DLD1 (cell line): Measurements from ENCODE around the gene TMEM132C.
"Not testable (repeated sequence)": the region's sequence is repeated elsewhere in the genome, so short reads cannot be mapped to it uniquely, and the experiment has no call there.

ENCODE experiments used
- in situ Hi-C: cut with HindIII; loops from 2 replicates; pipeline ENCODE4 v1.10.0; 2017; ENCODE audit warnings: low sequenced_read_pairs

Gene TMEM132C

DNA sequence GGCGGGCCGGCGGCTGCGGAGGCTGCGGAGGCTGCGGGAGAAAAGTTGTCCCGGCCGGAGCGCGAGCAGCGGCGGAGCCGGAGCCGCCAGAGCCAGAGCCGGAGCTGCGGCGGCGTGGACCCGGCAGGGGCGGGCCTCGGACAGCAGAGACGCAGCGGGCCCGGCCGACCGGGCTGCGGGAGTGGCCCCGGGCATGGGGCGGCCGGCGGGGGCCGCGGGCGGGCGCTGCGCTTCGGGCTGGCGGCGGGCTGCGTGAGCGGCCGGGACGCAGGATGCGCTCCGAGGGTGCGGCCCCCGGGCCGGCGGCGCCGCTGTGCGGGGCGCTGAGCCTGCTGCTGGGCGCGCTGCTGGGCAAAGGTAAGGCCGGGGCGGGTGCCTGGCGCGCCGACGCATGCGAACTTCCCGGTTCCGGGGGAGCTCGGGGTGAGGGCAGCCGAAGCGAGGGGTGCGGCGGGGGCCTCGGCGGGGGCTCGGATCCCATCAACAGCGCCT lies at the start of gene TMEM132C:
Gene TMEM132C, plus strand, starts transcription at position 40 of the 492 bp plus-strand sequence. Its CDS starts 233 bp downstream, at position 273.
- in situ Hi-C loops = no loop called here

DNA sequence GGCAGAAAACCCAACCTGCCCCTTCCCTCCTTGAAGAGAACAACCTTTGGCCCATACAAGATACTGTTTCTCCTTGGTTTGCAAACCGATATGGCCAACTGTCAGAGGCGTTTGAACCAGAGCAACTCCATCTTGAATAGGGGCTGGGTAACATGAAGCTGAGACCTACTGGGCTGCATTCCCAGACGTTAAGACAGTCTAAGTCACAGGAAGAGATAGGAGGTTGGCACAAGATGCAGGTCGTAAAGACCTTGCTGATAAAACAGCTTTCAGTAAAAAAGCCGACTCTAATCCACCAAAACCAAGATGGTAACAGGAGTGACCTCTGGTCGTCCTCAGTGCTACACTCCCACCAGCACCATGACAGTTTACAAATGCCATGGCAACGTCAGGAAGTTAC lies 42.7 kb upstream of the TMEM132C start:
- in situ Hi-C loops = no loop called here

DNA sequence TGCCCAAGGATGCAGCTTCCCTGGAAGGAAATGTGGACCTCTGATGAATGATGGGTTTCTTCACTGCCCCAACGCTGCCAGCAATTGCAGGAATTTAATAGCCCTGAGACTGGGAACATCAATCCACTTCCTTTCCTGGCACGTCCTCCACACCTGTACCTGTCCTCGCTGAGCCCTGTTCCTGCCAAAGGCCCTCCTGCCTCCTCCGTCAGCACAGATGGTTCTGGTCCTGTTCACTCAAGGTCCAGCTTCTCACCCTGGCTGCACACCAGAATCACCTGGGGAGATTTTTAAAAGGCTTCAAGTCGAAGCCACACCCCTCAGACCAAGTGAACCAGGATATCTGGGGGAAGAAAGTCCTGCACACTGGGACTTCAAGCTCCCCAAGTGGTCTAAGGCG lies 38.4 kb upstream of the TMEM132C start:
- in situ Hi-C loops = no loop called here

DNA sequence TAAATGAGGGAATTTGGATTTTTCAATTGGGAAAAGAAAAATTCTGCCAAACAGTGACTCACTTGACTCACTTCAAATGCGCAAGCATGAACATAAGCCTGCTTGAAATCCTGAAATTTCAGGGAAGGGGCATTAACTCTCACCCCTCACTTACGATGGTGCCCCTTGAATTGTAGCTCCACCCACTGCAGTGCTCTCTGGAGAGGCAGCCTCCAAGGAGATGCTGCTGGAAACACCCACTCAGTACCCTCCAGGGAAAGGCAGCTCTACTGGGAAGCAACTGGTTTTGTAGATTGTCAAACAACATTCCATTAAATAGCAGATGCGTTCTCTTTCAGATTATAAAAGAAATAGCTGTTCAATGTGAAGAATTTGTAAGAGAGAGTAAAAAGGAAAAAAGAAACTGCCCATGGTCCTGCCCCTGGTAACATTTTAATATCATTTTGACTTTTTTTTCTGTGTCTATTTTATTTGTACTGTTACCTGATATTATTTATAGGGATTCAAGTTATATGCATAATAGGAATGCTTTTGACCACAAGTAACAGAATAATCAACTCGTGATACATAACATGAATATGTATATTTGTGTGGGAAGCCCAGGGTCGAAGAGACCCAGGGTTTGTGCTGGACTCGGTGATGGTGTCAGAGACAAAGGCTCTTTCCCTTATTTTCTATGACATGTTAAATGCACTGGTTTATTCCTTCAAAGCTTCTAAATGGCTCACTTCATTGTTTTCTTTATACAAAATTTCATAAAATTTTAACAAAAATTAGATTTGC lies 31.1 kb upstream of the TMEM132C start:
- in situ Hi-C loops = no loop called here

DNA sequence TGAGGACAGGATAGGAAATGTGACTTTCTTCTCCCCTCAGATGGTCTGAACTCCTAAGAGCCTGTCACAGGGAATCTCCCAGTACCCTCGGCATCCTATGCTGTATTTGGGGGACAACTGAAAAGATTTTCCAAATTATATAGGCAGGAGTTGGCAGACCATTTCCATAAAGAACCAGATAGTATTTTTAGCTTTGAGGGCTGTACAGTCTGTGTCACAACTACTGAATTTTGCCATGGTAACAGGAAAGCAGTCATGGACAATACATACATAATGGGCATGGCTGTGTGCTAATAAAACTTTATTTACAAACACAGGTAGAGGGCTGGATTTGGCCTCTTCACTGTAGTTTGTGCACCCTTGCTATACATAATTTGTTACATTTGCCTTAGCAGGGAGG lies 30.4 kb upstream of the TMEM132C start:
- in situ Hi-C loops = no loop called here

DNA sequence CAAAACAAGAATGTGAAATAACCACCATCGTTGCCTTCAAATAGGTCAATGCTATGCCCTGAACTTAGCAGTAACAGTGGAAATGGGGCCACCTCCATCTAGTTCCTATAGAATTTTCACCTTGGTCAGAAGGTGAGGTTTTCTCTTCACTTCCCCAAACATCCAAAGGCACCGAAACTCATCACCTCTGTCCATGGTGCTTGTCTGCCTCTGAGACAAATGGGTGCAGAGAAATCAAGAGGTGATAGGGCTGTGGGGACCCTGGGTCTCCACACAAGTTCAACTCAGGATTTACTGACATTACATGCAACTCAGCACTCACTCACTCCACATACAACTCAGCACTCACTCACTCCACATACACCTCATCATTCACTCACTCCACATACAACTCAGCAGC lies 26.2 kb upstream of the TMEM132C start:
- in situ Hi-C loops = no loop called here

DNA sequence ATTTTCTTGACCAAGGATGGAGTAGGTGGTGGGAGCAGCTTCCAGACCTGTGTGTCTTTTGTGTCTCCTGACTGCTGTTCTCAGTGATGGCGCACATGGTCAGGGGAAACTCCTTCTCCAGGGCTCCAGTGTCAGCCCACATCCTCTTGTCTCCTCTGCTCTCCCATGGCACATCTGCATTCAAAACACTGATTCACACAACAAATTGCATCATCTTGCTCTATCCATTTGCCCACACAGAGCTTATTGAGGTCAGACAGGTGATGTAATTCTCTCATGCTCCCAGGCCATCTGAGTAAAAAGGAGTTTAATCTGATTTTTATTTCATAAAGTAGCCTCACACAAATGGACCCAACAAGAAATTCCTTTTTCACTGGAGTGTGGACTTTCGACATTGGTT lies 21.8 kb upstream of the TMEM132C start:
- in situ Hi-C loops = no loop called here

DNA sequence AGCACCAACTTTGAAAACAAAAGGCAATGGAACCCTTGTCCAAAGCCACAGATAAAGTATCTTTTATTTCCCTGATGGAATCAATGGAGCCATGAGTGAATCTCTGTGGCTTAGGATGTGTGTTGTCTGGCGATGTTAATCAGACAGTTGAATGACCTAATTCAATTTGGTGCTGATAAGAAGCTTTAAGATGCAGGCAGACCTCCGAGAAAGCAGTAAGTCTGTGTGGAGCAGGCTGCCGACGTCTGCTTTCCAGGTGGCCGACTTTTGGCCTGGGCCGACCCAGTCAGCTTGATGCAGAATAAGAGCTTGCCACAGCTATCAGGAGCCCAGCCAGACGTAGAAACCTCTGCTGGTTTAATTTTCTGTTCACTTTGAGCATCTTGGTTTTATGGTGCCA lies 21.1 kb upstream of the TMEM132C start:
- in situ Hi-C loops = no loop called here

DNA sequence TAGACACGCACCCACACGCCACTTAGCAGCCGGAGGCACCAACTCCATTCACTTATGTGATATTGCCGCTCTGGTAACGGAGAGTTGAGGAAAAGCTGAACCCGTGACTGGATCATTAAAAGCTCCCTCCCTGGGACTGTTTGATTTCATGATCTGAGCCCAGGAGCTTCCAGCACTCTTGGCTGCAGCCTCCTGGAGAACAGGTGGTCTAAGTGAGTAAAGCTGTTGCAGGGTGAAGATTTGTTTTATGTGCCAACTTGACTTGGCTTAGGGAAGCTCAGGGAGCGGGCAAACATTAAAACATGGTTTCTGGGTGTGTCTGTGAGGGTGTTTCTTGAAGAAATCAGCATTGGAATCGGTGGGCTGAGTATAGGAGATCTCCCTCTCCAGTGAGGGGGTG lies 16.9 kb upstream of the TMEM132C start:
- in situ Hi-C loops = no loop called here

DNA sequence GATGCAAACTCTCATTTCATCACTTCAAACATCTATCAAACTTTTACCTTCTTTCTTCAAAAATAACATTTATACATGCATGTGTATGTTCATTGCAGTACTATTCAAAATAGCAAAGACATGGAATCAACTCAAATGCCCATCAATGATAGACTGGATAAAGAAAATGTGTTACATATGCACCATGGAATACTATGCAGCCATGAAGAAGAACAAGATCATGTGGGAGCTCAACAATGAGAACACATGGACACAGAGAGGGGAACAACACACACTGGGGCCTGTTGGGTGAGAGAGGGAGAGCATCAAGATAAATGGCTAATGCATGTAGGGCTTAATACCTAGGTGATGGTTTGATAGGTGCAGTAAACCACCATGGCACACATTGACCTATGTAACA lies 13.1 kb upstream of the TMEM132C start:
- in situ Hi-C loops = not testable (repeated sequence)

DNA sequence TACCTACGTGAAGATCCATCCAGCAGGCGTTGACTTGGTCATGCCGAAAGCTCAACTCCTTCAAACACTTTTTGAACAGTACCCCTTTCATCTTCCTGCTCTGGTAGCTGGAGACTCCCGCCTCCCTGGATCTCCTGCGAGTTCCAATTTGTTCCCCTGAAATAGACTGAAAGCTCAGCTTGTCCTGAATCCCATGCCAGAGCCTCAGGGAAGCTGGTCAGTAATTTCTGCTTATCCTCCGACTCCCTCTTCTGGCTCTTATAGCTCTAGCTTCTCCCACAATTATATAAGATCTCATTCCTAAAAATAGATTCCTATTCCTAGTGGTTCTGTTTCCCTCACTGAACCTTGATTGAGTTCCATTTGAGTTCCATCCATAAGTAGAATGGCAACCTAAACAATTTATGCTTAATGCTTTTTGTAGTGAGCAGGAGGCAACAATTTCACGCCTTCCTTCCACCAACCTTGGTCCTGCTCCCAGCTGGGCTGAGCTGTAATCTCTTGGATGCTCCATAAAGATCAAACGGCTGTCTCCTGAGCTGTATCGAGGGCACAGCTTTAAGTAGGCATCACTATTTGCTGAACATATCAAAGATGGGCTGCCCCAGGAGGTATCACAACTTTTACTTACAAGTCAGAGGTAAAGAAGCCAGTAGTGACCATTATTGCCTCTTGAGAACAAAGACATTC lies 8.0 kb upstream of the TMEM132C start:
- in situ Hi-C loops = no loop called here

DNA sequence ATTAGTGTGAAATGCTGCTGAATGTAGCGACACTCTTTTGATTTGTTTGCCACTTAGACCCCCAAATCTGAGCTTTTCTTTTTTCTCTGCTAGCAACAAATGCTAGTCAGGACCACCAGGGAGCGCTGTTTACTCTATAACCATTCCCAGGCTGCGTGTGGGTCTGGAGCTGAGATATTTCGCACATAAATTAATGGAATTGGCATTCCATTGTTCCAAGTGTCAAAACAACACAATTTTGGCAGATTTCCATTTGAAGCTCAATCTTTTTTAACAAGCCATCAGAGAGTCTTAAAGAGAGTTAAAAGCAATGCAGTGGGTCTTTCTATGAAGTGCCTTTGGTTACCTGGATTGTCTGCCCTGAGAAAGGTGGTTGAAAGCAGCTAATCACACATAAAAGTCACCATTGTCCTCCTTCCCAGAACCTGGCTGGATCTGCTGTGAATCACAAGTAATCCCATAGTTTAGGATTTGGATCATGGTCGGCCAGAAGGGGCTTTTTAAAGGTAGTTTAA lies 7.4 kb upstream of the TMEM132C start:
- in situ Hi-C loops = no loop called here

DNA sequence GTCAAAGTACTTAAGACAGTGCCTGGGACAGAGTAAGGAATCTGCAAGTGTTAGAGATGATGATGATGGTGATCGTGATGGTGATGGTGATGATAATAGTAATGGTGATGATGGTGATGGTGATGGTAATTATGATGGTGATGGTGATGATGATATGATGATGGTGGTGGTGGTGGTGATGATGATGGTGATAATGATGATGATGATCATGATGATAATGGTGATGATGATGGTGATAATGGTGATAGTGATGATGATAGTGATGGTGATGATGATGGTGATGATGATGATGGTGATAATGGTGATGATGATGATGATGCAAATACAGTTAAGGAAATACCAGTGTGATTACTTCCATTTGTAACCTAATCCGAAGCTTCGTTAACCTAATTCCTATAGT lies 5.2 kb upstream of the TMEM132C start:
- in situ Hi-C loops = no loop called here

DNA sequence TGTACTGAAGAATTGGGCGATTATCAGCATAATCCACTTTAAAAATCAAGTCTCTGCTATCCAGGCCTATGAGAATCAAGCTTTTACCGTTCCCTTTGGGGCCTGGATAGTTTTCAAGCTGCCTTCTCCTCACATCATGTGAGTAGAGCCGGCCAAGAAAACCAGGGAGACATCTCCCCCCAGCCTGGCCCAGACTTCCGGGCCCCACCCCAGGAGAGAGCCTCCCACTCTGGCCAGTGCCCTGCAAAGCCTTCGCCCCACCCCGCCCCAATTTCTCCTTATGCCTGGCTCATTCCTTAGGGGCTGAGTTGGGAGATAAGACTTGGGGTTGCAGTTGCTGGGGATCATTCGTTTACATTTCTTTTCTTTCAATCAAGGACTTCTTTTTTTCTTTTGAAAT lies 1.4 kb upstream of the TMEM132C start:
- in situ Hi-C loops = no loop called here

DNA sequence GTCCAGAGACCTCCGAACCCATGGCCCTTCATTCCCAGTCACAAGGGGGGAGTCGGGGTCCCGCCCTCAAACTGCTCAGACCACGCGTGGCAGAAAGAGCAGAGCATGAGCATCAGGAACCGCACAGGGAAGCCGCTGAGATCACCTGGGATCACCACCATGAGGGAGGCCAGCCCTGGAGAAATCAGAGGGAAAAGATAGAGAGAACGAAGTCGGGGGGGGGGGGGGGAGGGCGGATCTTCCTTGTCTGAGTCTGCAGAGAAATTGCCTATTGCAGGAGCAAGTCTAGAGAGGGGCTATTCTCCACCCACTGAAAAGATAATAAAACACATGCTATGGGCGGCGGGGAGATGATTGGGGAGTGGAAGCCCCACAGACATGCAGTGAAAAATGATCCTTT lies 884 bp upstream of the TMEM132C start:
- in situ Hi-C loops = no loop called here

DNA sequence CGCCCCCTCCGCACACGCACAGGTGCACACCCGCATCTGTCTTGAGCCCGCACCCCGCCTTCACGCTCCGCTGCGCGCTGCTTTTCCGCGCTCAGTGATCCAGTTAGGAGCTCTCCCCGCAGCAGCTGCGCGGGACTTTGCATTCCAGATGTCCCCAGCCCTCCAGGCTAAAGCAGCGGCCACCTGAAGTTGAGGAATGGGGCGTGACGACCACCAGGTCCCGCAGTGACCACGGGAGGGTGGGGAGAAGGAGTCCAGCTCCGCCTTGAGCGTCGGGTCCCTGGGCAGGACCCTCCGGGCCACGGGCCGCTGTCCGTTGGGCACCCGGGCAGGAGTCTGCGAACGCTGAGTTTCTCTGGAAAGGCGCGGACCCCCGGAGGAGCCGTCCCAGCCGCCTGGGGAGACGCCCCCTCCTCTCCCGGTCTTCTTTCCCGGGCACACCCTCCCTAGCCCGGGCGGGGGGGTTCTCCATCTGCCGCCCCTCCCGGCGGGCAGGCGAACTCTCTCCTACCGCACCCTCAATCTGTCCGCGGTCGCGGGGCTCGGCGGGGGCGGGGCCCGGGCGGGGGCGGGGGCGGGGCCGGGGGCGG lies 334 bp upstream of the TMEM132C start:
- in situ Hi-C loops = no loop called here

DNA sequence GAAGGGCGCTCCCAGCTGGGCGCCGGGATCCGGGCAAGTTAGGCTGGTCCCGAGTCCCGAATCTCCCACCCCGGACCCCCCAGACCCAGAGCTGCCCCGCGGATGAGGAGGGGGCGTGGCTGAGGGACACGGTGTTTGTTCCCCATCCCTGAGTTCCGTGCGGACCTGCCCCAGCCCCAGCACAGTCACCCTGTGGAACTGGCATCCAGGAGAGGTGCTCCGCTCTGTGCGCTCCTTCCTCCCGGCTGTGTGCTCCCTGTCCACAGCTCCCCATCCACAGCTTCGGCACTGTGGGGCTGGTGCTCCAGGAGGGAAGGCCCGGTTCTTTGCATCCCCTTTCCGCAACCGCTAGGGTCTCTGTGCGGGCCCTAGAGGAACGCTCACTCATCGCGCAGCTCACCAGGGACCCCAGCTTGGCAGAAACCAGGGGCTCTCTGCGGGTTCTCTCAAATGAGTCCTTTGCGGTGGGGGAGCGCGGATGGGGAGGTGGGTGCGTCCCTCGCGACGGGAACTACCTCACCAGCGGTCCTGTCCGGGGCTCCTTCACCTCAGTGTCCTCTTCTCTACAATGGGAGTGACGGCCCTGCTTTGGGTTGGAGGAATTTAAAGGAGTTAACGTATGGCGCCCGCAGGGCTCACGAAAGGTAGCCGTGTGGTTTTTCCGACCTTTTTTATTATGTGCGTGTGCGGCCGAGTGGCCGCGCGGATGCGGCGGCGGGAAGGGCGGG lies 845 bp downstream of the TMEM132C start:
- in situ Hi-C loops = no loop called here

DNA sequence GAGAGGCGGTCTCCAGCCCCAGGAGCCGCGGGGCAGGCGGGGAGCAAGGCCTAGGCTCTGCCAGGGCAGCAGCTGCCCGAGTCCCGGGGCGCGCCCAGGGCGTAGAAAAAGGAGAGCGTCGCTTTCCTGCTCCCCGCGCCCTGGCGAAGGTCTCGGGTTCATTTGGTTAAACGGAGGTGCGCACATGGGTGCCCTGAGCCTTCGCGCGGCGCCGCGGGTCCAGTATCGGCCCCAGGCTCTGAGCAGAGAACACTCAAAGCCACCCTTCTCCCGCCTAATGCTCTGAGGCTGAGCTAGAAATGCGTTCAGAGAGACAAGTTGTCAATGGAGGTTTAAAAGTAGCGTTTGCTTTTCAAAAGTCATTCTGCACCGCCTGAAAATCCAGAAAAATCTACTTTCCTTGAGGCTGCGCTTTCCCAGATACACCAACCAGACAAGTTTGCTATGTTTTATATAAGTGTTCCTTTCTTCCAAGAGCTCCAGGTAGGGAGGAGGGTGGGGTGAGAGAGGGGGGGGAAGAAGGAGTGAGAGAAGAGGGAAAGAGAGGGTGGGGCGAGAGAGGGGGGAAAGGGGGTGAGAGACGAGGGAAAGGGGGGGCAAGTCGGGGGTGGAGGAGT lies 1.5 kb downstream of the TMEM132C start:
- in situ Hi-C loops = no loop called here

DNA sequence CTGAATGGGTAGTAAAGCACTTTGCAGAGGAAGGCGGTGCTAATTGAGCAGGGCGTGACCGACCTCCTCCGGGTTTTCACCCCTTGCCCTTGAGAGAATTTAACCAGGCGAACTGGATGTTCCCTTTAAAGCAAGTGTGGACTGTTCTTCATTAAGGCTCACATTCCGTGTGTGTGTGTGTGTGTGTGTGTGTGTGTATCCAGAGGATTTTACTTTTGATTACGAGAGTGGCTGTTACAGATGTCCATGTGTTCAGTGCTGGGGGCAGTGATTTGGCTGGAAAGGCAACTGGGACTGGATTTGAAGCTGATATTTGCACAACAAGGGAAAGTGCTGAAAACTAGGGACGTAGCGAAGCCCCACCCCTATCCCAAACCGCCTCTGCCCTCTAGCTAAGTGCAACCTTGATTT lies 2.2 kb downstream of the TMEM132C start:
- in situ Hi-C loops = no loop called here

DNA sequence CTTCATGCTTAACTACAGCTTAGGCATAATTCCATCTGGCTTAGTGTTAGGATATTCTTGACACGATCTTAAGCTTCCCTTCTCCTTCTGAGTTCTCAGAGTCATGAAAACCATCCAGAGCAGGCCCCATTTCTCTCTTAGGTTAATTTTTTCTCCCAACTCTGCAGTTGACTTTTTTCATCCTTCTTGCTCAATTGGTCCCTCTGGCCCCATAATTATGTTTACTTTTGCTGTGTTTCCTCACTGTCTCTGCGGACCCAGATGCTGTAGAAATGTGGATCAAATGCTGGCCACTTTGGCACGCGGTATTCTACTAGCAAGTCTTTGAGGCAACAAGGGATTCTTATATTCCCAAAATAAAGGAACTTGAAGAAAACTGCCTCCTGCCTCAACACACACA lies 9.5 kb downstream of the TMEM132C start:
- in situ Hi-C loops = no loop called here

DNA sequence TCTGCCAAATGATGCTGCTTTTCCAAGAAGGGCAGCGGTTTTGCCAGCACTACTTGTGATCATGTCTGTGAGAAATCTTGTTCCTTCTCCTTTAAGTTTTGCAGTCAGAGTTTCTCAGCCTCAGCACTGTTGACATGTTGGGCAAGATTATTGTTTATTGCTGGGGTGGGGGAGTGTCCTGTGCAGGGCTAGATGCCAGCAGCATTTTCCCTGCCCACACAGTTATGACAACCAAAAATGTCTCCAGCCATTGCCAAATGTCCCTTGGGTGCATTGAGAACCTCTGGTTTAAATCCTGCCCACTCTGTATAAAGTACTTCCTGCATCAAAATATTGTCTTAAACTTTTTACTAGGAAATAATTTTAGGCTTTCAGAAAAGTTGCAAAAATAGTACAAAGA lies 20.0 kb downstream of the TMEM132C start:
- in situ Hi-C loops = no loop called here
